Measurements from ENCODE around the gene C6orf89. TPM values are rescaled to one million over a fixed set of nuclear protein-coding genes. Genes with fewer than 3 reads are reported as not detected.
A peak's percentile ranks its signal among the peaks of the same experiment; 100 is the strongest.

Gene C6orf89
- total RNA-seq, 1 experiment from 2014 or later: 11.8 TPM

DNA sequence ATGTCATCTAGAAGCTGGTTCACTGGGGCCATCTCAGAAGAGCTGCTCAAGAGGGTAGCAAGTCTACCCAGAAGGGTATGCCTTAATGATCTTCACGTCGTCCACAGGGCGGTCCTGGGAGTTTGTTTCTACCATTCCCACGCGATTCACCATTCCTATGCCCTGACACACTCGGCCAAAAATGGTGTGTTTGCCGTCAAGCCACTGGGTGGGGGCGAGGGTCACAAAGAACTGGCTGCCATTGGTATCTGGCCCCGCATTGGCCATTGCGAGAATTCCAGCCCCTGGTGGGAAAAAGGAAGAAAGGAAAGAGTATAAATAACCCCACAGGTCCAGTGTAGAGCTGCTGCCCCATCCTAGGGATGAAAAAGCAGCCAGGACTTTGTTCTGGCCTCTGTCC, 30.0 kb upstream of the C6orf89 start:
- no peaks in the 10 kb centered on the region; the same call in 1 of the 2 replicates for H3K27me3 Mint-ChIP-seq (ENCODE audit: low read depth)
- no peak overlapping the region for H3K4me3 Mint-ChIP-seq
- no peak overlapping the region for H2BK20ac ChIP-seq (ENCODE audit: low read depth, low read length, poor library complexity, severe bottlenecking)
- H3K4me2 ChIP-seq (ENCODE audit: insufficient read depth, insufficient read length, low read length): no peak overlapping the region
- no peak overlapping the region for H3K4ac ChIP-seq (ENCODE audit: low read depth, low read length)
- H2AK5ac ChIP-seq (ENCODE audit: insufficient read length, low read length): no peak overlapping the region
- H3K18ac ChIP-seq (ENCODE audit: insufficient read length, low read depth, low read length): no peak overlapping the region
- no peak overlapping the region for H3K23ac ChIP-seq (ENCODE audit: insufficient read length, low read depth, low read length)
- no peaks in the 10 kb centered on the region for H3K23me2 ChIP-seq (ENCODE audit: insufficient read length, low read depth, low read length, poor library complexity, severe bottlenecking)
- H3K4me1 Mint-ChIP-seq: peaks cover 22 to 23% of the 10 kb centered on the region in 2 experiments
- TF ChIP-seq, protein P1, sequence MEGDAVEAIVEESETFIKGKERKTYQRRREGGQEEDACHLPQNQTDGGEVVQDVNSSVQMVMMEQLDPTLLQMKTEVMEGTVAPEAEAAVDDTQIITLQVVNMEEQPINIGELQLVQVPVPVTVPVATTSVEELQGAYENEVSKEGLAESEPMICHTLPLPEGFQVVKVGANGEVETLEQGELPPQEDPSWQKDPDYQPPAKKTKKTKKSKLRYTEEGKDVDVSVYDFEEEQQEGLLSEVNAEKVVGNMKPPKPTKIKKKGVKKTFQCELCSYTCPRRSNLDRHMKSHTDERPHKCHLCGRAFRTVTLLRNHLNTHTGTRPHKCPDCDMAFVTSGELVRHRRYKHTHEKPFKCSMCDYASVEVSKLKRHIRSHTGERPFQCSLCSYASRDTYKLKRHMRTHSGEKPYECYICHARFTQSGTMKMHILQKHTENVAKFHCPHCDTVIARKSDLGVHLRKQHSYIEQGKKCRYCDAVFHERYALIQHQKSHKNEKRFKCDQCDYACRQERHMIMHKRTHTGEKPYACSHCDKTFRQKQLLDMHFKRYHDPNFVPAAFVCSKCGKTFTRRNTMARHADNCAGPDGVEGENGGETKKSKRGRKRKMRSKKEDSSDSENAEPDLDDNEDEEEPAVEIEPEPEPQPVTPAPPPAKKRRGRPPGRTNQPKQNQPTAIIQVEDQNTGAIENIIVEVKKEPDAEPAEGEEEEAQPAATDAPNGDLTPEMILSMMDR (conservative IDR thresholded peaks at IDR 0.05): no peak
- no peak overlapping the region for H2AFZ ChIP-seq (ENCODE audit: low read length)
- H3T11ph ChIP-seq (ENCODE audit: low read length): no peak overlapping the region
- no peaks in the 10 kb centered on the region for H3K9me3 ChIP-seq (ENCODE audit: control insufficient read depth, low read depth, low read length)
- no peak overlapping the region for H3K27ac Mint-ChIP-seq
- H3K14ac ChIP-seq (ENCODE audit: insufficient read depth, low read length): no peak overlapping the region
- no peak overlapping the region for H2BK5ac ChIP-seq (ENCODE audit: insufficient read length, low read length)
- H3K4me1 ChIP-seq (ENCODE audit: insufficient read depth, low read length): peaks cover 2% of the 10 kb centered on the region; the same call in 1 of the 2 replicates
- H3K56ac ChIP-seq (ENCODE audit: insufficient read length, low read depth, low read length): no peak overlapping the region
- no CpG with 5 or more reads among the region's 10 CpGs for WGBS (ENCODE audit: extremely low coverage, insufficient read length, low lambda C conversion rate)
- no peak overlapping the region for H2BK15ac ChIP-seq (ENCODE audit: low read depth, low read length)
- no peak overlapping the region for H3K27ac ChIP-seq (ENCODE audit: insufficient read length, low read depth, low read length)
- no peak overlapping the region for H2BK120ac ChIP-seq (ENCODE audit: low read depth, low read length, poor library complexity, severe bottlenecking)
- H3K9me3 Mint-ChIP-seq: no peaks in the 10 kb centered on the region; a peak in 1 of 5 replicates
- no peak overlapping the region for H4K91ac ChIP-seq (ENCODE audit: insufficient read length, low read depth, low read length)
- peak; percentile 12 for DNase-seq
- peaks cover 2% of the 10 kb centered on the region for H4K20me1 ChIP-seq (ENCODE audit: control insufficient read depth, insufficient read depth, insufficient read length)
- peaks cover 26 to 64% (median 58%) of the 10 kb centered on the region in 3 experiments for H3K36me3 Mint-ChIP-seq (ENCODE audit: insufficient read depth in 1 of 3, low read depth in 3 of 3)
- no peak overlapping the region for H2BK12ac ChIP-seq (ENCODE audit: insufficient read length, low read depth, low read length)
- H4K8ac ChIP-seq (replicated peaks; ENCODE audit: insufficient read length, low read depth, low read length): no peak overlapping the region
- H3K9ac ChIP-seq (ENCODE audit: extremely low read depth, insufficient read length, low read length): no peak overlapping the region
- no peaks in the 10 kb centered on the region for H3K27me3 ChIP-seq (ENCODE audit: insufficient read depth, low read length)
- no peak overlapping the region for H4K5ac ChIP-seq (ENCODE audit: insufficient read length, low read depth, low read length)
- H3K79me1 ChIP-seq (ENCODE audit: insufficient read depth, low read depth, low read length, poor library complexity, severe bottlenecking): peaks cover 4% of the 10 kb centered on the region
- peaks cover 2% of the 10 kb centered on the region; the same call in 1 of the 2 replicates for H3K79me2 ChIP-seq (ENCODE audit: insufficient read depth, low read length)

Measured in H9 (cell line).